MCF 10A (cell line): Measurements from ENCODE around the gene SDCCAG8. TPM values are rescaled to one million over a fixed set of nuclear protein-coding genes. Genes with fewer than 3 reads are reported as not detected.

Experiments used
- BruUV-seq: library from RNA; stranded (reverse); fragments of 400-500 nt; replicated peaks from 2 replicates; lab custom pipeline; 2021; lab: Mats Ljungman, UMichigan
- CTCF ChIA-PET: fragments of 300-600 bp; sonication (Branson Sonifier 250); formaldehyde crosslinking; extraction: SDS; loops from one replicate; lab custom pipeline; 2021; ENCODE audit warnings: antibody characterized with exemption, inconsistent platforms; lab: Yijun Ruan, JAX
- POLR2A ChIA-PET: fragments of 300-600, 350-650 bp; sonication (Branson Sonifier 250); formaldehyde crosslinking; extraction: SDS; loops from one replicate; lab custom pipeline; 2020; ENCODE audit warnings: antibody characterized with exemption, inconsistent platforms; lab: Yijun Ruan, JAX
- DNase-seq: peaks from one replicate; pipeline ENCODE4 v3.0.0-alpha.2; 2018; ENCODE audit not compliant: unreplicated experiment
- H3K27ac Mint-ChIP-seq: one replicate; pipeline ENCODE4 v1.8.0; 2022; ENCODE audit warnings: mild to moderate bottlenecking, low read depth, mixed read lengths; ENCODE audit not compliant: unreplicated experiment
- H3K27me3 Mint-ChIP-seq: one replicate; pipeline ENCODE4 v1.8.0; 2022; ENCODE audit warnings: mixed read lengths; ENCODE audit not compliant: insufficient read depth, unreplicated experiment
- H3K36me3 Mint-ChIP-seq: one replicate; pipeline ENCODE4 v1.8.0; 2022; ENCODE audit warnings: mild to moderate bottlenecking, moderate library complexity, mixed read lengths; ENCODE audit not compliant: insufficient read depth, unreplicated experiment
- H3K4me1 Mint-ChIP-seq: one replicate; pipeline ENCODE4 v1.8.0; 2022; ENCODE audit warnings: mixed read lengths; ENCODE audit not compliant: insufficient read depth, unreplicated experiment
- H3K4me3 Mint-ChIP-seq: one replicate; pipeline ENCODE4 v1.8.0; 2022; ENCODE audit warnings: mild to moderate bottlenecking, moderate library complexity, mixed read lengths; ENCODE audit not compliant: unreplicated experiment
- H3K9me3 Mint-ChIP-seq: one replicate; pipeline ENCODE4 v1.8.0; 2022; ENCODE audit warnings: mixed read lengths; ENCODE audit not compliant: unreplicated experiment
- CTCF ChIP-seq: fragments of 200-600 bp; IDR thresholded peaks from one replicate; pipeline ENCODE4 v1.8.0; 2022; ENCODE audit warnings: antibody characterized with exemption, mild to moderate bottlenecking; ENCODE audit not compliant: unreplicated experiment
- intact Hi-C: fragments of 100-400 bp; cut with micrococcal nuclease; formaldehyde crosslinking; loops from 2 replicates; pipeline ENCODE4 v1.14.1; 2022
- total RNA-seq: library from RNA; stranded (reverse); gene quantifications from 2 replicates; pipeline ENCODE4 v1.2.3, GENCODE V29; 2022

SDCCAG8 gene
- total RNA-seq, 1 experiment from 2014 or later, result 128 TPM

GRCh38 chr1:243363832-243364231, 108.0 kb downstream of the SDCCAG8 start:
- no TSS peak for BruUV-seq

GRCh38 chr1:243364330-243364729, 108.5 kb downstream of the SDCCAG8 start:
- intact Hi-C loops, result no loop called here
- no peaks in the 10 kb centered on the region for H3K9me3 Mint-ChIP-seq
- POLR2A ChIA-PET, result interaction anchor here (0.6 to 1.8 kb wide), 2 partner anchors 11 to 170 kb away, joined by 3 to 4 read pairs; no protein-coding TSS in a partner anchor
- BruUV-seq, result no TSS peak
- H3K27ac Mint-ChIP-seq, result no peak overlapping the region
- H3K27me3 Mint-ChIP-seq, result no peaks in the 10 kb centered on the region
- peaks cover 15% of the 10 kb centered on the region for H3K36me3 Mint-ChIP-seq
- H3K4me1 Mint-ChIP-seq, result no peaks in the 10 kb centered on the region
- CTCF ChIA-PET, result interaction anchor here (0.6 kb wide), 2 partner anchors 294 to 500 kb away, joined by 3 to 5 read pairs; no protein-coding TSS in a partner anchor
- no peak for DNase-seq
- TF ChIP-seq CTCF, result no peak
- H3K4me3 Mint-ChIP-seq, result no peak overlapping the region

More at GRCh38 chr1:243363832-243364231, 108.0 kb downstream of the SDCCAG8 start:
- POLR2A ChIA-PET, result interaction anchor here (0.6 to 1.8 kb wide), 2 partner anchors 11 to 342 kb away, joined by 4 read pairs; no protein-coding TSS in a partner anchor
- no peak for DNase-seq
- intact Hi-C loops, result no loop called here
- TF ChIP-seq CTCF, result no peak
- CTCF ChIA-PET, result interaction anchor here (2.9 kb wide), 1 partner anchor 20 kb away, joined by 20 read pairs; no protein-coding TSS in a partner anchor
- Mint-ChIP-seq H3K4me3 (no peak overlapping the region), H3K36me3 (peaks cover 15% of the 10 kb centered on the region), H3K27ac (no peak overlapping the region), H3K4me1 (no peaks in the 10 kb centered on the region), H3K9me3 (no peaks in the 10 kb centered on the region), H3K27me3 (no peaks in the 10 kb centered on the region)

GRCh38 chr1:243364866-243365265, 109.0 kb downstream of the SDCCAG8 start:
- Mint-ChIP-seq H3K36me3 (peaks cover 15% of the 10 kb centered on the region), H3K4me3 (no peak overlapping the region), H3K9me3 (no peaks in the 10 kb centered on the region), H3K4me1 (no peaks in the 10 kb centered on the region), H3K27me3 (no peaks in the 10 kb centered on the region), H3K27ac (no peak overlapping the region)
- ChIA-PET POLR2A (interaction anchor here (0.6 kb wide), 1 partner anchor 169 kb away, joined by 3 read pairs; no protein-coding TSS in a partner anchor), CTCF (interaction anchor here (0.6 kb wide), 2 partner anchors 293 to 500 kb away, joined by 3 to 5 read pairs; no protein-coding TSS in a partner anchor)
- DNase-seq, result no peak
- no peak for TF ChIP-seq CTCF
- no TSS peak for BruUV-seq
- intact Hi-C loops, result no loop called here

GRCh38 chr1:243367314-243367713, 111.5 kb downstream of the SDCCAG8 start:
- intact Hi-C loops, result no loop called here
- Mint-ChIP-seq H3K4me3 (no peak overlapping the region), H3K36me3 (peaks cover 24% of the 10 kb centered on the region), H3K4me1 (no peaks in the 10 kb centered on the region), H3K27ac (no peak overlapping the region), H3K9me3 (no peaks in the 10 kb centered on the region), H3K27me3 (no peaks in the 10 kb centered on the region)
- TF ChIP-seq CTCF, result no peak
- DNase-seq, result no peak
- ChIA-PET CTCF (interaction anchor here (0.6 to 0.8 kb wide), 2 partner anchors 32 to 1347 kb away, joined by 3 to 5 read pairs; no protein-coding TSS in a partner anchor), POLR2A (interaction anchor here (0.7 kb wide), 2 partner anchors 24 to 378 kb away, joined by 3 to 4 read pairs; no protein-coding TSS in a partner anchor)
- no TSS peak for BruUV-seq
